Measurements from ENCODE around the gene FAM222A. TPM values are rescaled to one million over a fixed set of nuclear protein-coding genes. Genes with fewer than 3 reads are reported as not detected.

The FAM222A gene
- total RNA-seq, 4 donors from 2014 or later, result 0.34 to 3.5 (median 1.7) TPM; not detected in 1

- no peaks in the 10 kb centered on the region for H3K36me3 ChIP-seq
- no peak overlapping the region for H3K27ac ChIP-seq
- no peak for TF ChIP-seq POLR2A (IDR thresholded peaks at IDR 0.05)
- TF ChIP-seq CTCF (IDR thresholded peaks at IDR 0.05), result no peak
- intact Hi-C loops (cut with DNase I; ENCODE audit: low total_unique reads), result loop anchor here (10.0 kb wide), 1 partner anchor 77 kb away; the partner anchor contains the start of gene GLTP
- H3K9me3 ChIP-seq, result no peaks in the 10 kb centered on the region
- no peaks in the 10 kb centered on the region for H3K4me1 ChIP-seq
- no peak overlapping the region for H3K4me3 ChIP-seq
- no peak for DNase-seq
- no peaks in the 10 kb centered on the region for H3K27me3 ChIP-seq
Observed at GRCh38 chr12:109807954-109808643, 94.5 kb downstream of the FAM222A start.

DNA sequence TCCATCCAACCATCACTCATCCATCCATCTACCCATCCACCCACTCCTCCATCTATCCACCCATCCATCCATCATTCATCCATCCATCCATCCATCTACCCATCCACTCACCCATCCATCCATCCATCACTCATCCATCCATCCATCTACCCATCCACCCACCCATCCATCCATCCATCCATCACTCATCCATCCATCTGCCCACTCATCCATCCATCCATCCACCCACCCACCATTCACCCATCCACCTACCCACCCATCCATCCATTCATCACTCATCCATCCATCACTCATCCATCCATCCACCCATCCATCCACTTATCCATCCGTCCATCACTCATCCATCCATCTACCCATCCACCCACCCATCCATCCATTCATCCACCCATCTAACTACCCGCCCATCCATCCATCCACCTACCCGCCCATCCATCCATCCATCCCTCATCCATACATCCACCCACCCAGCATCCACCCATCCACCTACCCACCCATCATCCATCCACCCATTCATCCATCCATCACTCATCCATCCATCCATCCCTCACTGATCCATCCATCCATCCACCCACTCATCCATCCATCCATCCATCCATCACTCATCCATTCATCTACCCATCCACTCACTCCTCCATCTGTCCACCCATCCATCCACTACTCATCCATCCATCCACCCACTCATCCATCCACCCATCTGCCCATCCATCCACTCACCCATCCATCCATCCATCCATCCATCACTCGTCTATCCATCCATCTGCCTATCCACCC, 95.4 kb downstream of the FAM222A start:
- intact Hi-C loops (cut with DNase I; ENCODE audit: low total_unique reads), result loop anchor here (10.0 kb wide), 1 partner anchor 76 kb away; the partner anchor contains the start of gene GLTP
- TF ChIP-seq POLR2A (IDR thresholded peaks at IDR 0.05) (no peak), CTCF (IDR thresholded peaks at IDR 0.05) (no peak)
- Histone ChIP-seq H3K36me3 (no peaks in the 10 kb centered on the region), H3K27me3 (no peaks in the 10 kb centered on the region), H3K4me3 (no peak overlapping the region), H3K9me3 (no peaks in the 10 kb centered on the region), H3K27ac (no peak overlapping the region), H3K4me1 (no peaks in the 10 kb centered on the region)
- DNase-seq, result no peak

DNA sequence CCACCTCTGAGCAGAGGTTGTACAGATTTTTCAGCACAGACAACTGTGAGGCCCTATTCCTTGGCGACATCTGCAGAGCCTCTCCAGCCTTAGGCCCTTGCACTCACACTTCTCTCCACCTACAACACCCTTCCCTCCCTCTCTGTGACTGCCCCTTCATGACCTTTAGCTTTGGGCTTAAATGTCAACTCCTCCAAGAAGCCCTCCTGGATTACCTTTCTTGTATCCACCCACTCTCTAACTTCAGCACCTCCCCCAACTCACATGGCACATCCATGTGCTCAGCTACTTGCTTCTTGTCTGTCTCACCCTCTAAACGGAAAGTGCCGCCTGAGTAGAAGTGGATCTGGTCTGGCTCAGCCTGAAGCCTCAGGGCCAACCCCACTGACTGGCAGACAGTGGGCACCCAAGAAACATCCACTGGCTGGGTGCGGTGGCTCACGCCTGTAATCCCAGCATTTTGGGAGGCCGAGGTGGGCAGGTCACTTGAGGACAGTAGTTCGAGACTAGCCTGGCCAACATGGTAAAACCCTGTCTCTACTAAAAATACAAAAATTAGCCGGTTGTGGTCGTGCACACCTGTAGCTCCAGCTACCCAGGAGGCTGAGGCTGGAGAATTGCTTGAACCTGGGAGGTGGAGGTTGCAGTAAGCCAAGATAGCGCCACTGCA, 97.5 kb downstream of the FAM222A start:
- H3K4me1 ChIP-seq, result no peaks in the 10 kb centered on the region
- TF ChIP-seq POLR2A (IDR thresholded peaks at IDR 0.05) (no peak), CTCF (IDR thresholded peaks at IDR 0.05) (no peak)
- intact Hi-C loops (cut with DNase I; ENCODE audit: low total_unique reads), result no loop called here

GRCh38 chr12:109811624-109811995, 98.0 kb downstream of the FAM222A start:
- intact Hi-C loops (cut with DNase I; ENCODE audit: low total_unique reads), result no loop called here
- H3K4me1 ChIP-seq, result no peaks in the 10 kb centered on the region
- H3K36me3 ChIP-seq, result no peaks in the 10 kb centered on the region
- no peaks in the 10 kb centered on the region for H3K9me3 ChIP-seq
- no peak overlapping the region for H3K27ac ChIP-seq
- DNase-seq, result no peak
- TF ChIP-seq POLR2A (IDR thresholded peaks at IDR 0.05) (no peak), CTCF (IDR thresholded peaks at IDR 0.05) (no peak)
- no peaks in the 10 kb centered on the region for H3K27me3 ChIP-seq
- H3K4me3 ChIP-seq, result no peak overlapping the region

More for the DNA sequence above, 97.5 kb downstream of the FAM222A start:
- H3K4me3 ChIP-seq, result no peak overlapping the region
- no peaks in the 10 kb centered on the region for H3K27me3 ChIP-seq
- no peak overlapping the region for H3K27ac ChIP-seq
- H3K36me3 ChIP-seq, result no peaks in the 10 kb centered on the region
- DNase-seq, result no peak
- H3K9me3 ChIP-seq, result no peaks in the 10 kb centered on the region

All from uterus (tissue), 4 donors.